Stimulated activated CD4-positive, alpha-beta T cell treated with anti-CD3 and anti-CD28 coated beads, Interleukin-2, amount 100 ng/mL, for 48 hours (primary cell): ENCODE measurements around the gene NME4.
"Not testable (repeated sequence)": the region's sequence is repeated elsewhere in the genome, so short reads cannot be mapped to it uniquely, and the experiment has no call there.

Source experiments
- DNase-seq, 2 donors: peaks; one replicate each; pipeline ENCODE4 v3.0.0-alpha.2; 2020

NME4 gene

DNA sequence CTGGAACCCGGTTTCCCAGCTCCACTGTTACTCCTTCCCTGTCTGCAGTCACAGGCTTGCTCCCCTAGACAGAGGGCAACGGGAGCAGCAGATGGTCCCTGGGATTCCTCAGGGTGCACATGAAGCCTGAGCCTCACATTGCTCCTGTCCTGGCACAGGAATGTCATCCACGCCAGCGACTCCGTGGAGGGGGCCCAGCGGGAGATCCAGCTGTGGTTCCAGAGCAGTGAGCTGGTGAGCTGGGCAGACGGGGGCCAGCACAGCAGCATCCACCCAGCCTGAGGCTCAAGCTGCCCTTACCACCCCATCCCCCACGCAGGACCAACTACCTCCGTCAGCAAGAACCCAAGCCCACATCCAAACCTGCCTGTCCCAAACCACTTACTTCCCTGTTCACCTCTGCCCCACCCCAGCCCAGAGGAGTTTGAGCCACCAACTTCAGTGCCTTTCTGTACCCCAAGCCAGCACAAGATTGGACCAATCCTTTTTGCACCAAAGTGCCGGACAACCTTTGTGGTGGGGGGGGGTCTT is 3.1 kb downstream of the NME4 start:
- no peak for DNase-seq

DNA sequence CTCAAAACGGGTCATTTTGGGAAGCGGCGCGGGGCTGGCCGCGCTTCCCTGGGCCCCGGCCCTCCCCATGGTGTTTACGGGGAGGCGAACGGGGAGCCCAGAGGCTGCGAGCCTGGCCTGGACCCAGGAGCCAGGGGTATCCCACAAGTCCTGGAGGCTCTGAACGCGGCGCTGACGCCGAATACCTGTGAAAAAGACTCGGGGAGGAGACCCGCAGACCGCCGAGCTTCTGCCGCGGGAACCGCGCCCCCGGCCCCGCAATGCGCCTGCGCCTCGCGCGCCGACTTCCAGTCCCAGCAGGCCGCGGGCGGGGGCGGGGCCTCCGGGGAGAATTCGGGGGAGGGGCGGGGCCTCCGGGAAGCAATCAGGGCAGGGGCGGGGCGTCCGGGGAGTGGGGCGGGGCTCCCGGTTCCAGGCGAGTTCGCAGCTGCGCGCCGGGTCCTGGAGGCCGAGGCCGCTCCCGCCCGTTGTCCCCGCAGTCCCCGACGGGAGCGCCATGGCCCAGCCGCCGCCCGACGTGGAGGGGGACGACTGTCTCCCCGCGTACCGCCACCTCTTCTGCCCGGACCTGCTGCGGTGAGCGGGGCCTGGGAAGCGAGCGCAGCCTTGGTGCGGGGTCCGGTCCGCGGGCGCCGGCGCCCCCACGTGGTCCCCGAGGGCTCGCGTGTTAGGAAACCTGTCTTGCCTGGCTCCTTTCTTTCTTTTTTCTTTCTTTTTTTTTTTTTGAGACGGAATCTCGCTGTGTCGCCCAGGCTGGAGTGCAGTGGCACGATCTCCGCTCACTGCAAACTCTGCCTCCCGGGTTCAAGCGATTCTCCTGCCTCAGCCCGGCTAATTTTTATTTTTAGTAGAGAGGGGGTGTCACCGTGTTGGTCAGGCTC is 4.7 kb downstream of the NME4 start, which contains the start of gene DECR2:
TSS of gene DECR2 (plus strand) at position 418 of the 881 bp plus-strand sequence. CDS start at position 497, 79 bp downstream.
- peak; percentile 99 to 100 for DNase-seq

DNA sequence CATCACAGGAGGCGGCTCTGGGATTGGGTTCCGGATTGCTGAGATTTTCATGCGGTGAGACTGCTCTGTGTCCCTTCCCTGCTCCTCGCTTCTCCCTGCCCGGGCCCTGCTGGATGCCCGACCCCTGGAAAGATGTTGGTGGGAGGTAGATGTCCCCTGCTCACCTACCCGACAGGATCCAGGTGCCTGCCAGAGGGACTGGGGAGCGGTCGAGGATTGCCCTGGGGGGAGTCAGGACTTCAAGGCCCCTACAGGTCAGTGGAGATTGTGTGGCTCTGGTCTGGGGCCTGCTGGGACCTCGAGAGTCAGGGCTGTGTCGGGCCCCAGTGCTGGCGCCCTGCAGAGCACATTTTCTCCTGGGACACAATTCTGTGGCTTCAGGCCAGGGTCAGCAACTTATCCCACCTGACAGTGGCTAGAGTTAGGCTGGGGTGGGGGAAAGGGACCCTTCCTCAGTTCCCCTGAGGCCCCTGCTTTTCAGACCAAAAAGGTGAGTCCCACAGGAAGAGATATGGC is 8.0 kb downstream of the NME4 start:
- no peak for DNase-seq

DNA sequence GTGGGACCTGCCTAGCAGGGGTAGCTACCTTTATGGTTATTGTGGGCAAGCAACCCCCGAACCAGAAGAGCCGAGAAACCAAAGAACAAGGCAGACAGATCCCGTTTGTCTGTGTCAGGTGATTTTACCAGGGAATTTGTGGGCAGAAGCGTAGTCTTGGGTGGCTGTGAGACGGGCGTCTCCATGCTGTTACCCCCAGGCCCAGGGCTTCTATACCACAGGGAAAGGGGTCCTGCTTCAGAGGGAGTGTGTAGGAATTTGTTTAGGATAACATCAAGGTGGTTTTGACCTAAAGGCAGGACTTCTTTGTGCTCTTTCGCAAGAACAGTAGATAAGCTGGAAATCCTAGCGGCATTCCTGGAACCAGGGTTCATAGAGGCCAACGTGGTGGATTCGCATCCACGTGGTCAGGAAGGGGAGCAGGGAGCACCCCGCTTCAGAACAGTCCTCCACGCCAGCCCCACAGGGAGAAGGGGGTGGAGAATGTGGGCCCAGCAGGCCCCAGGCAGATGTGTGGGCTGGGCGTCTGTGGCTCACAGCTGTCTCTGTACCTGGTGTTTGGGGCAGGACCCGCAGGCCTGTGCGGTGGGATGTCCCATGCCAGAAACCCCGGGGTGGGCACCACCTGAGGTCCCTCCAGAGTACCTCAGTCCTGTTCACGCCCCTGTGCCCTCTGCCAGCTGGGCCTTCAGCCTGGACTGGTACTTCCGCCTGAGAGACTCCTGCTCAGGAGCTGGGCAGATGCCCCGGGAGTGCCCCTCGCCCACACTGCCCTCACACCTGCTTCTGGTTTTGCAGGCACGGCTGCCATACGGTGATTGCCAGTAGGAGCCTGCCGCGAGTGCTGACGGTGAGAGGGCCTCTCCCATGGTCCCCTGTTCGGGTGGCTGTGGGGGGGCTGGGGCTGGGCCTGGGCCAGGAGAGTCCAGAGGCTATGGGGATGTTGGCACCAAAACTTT is 8.8 kb downstream of the NME4 start:
- DNase-seq, result no peak

DNA sequence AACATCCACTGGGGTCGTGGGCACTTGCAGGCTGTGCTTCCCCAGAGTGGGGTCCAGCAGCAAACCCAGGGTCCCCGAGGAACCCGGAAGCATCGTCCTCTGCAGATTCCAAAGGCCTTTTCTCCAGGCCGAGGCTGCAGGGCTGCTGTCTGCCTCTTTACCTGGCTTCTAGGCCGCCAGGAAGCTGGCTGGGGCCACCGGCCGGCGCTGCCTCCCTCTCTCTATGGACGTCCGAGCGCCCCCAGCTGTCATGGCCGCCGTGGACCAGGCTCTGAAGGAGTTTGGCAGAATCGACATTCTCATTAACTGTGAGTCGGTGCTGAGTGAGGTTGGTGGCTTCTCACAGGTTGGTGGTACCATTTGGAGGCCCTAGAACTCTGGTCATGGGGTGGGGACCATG is 10.3 kb downstream of the NME4 start:
- DNase-seq, result no peak

DNA sequence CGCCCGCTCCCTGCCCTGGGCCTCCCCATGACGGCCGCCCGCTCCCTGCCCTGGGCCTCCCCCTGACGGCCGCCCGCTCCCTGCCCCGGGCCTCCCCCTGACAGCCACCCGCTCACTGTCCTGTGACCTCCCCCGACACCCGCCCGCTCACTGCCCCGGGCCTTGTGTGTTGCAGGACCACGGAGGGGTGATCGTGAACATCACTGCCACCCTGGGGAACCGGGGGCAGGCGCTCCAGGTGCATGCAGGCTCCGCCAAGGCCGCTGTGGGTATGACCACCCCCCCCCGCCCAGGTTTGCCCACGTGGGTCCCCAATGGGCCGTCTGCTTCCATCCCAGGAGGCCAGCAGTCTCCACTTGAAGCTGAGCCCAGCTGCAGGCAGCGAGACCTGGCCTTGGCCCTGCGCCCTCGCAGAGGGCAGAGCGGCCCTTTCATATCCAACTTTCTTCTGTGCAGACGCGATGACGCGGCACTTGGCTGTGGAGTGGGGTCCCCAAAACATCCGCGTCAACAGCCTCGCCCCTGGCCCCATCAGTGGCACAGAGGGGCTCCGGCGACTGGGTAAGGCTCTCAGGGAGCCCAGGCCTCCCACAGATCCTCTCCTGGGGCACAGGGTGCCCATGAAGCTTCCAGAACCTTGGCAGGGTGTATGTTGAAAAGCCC is 13.6 kb downstream of the NME4 start:
- DNase-seq, result no peak

DNA sequence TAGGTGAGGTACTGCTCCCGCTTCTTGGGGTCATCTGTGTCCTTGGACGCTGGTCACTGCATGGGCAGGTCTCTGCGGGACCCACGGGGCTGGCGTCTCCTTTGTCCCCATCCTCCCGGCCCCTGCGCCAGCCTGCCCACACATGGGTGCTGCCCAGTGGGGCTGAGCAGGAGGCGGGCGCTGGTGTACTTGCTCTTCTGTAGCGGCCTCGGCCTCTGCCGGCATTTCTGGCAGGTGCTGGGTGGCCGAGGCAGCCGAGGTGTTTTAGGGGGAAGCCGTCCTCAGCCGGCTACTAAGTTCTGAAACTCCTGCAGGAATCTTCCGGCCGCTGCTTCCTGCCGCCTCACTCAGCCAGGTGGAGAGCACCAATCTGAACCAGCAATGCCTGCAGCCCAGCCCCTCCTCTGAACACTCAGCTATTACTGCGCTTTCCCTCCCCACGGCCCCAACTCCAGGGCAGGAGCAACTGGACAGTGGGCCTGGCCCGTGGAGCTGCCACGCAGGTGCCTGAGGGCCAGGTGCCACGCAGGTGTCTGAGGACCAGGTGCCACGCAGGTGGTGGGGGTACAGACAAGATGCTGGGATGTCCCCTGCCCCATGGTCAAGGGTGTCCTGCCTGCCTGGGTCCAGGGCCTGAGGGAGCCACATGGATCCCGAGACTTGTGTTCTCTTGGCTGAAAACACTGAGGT is 14.7 kb downstream of the NME4 start:
- DNase-seq, result no peak

DNA sequence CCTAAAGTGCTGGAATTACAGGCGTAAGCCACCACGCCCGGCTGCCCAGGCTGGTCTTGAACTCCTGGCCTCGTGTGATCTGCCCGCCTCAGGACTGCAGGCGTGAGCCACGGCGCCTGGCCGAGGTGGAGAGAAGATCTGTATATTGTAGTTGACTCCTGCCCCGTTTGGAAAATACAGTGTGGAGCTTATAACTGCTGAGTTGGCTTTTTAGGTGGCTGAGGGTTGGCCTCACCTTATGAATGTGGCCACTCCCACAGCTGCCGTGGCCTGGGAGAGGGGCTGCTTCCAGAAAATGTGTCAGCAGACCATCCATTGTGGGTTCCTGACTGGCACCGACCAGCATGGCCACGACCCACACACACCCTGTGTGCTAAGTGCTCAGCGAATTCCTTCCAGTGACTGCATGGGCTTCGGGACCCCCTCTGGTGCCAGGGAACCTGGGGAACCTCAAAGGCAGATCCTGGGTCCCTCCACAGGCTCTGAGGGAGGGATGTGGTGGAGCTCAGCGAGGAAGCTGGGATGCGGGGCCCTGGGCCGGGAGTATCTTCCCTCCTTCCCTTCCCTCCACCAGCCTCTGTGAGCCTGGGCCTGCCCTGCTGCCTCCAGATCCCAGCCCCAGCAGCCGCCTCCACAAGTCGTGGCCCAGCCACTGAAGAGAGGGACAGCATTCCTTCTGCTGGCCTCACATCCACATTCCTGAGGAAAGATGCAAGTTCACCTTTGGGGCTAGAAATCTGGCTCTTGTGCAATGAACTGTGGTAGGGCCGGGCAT is 17.6 kb downstream of the NME4 start:
- DNase-seq, result no peak

DNA sequence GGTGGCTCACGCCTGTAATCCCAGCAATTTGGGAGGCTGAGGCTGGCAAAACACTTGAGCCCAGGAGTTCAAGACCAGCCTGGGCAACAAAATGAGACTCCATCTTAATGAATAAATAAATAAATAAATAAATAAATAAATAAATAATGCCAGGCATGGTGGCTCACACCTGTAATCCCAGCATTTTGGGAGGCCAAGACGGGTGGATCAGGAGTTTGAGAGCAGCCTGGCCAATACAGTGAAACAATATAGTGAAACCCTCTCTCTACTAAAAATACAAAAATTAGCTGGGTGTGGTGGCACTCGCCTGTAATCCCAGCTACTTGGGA is 18.1 kb downstream of the NME4 start:
- not testable (repeated sequence) for DNase-seq

DNA sequence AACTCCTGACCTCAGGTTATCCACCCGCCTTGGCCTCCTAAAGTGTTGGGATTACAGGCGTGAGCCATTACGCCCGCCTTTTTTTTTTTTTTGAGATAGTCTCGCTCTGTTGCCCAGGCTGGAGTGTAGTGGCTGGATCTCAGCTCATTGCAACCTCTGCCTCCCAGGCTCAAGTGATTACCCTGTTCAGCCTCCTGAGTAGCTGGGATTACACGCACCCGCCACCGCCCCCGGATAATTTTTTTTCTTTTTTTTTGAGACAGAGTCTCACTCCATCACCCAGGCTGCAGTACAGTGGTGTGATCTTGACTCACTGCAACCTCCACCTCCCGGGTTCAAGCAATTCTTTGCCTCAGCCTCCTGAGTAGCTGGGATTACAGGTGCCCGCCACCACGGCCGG is 25.2 kb downstream of the NME4 start:
- not testable (repeated sequence) for DNase-seq

DNA sequence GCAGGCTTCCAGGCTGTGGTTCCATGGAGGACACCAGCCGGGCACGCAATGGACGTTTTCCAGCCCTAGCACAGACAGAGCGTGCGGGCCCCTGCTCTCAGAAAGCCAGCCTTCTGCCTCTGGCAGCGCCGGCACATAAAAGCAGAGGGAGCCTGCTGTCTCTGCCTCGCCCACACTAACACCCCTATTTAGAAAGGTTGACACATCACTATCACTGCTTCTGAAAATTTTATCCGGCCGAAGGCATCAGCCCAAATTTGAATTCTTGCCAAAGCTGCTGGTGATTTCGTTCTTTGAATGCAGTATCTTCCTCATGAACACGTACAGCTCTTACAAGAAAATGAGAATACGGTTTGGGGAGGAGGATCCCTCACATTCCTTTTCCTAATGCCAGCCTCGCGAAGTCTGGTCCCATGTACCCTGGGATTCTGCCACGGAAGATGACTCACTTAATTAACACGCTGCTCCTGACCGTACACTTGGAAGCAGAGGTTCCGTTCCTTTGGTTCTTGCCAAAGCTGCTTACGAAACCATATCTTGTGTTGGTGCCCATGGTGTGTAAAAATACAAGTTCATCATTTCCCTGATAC is 27.1 kb downstream of the NME4 start:
- DNase-seq, result no peak

DNA sequence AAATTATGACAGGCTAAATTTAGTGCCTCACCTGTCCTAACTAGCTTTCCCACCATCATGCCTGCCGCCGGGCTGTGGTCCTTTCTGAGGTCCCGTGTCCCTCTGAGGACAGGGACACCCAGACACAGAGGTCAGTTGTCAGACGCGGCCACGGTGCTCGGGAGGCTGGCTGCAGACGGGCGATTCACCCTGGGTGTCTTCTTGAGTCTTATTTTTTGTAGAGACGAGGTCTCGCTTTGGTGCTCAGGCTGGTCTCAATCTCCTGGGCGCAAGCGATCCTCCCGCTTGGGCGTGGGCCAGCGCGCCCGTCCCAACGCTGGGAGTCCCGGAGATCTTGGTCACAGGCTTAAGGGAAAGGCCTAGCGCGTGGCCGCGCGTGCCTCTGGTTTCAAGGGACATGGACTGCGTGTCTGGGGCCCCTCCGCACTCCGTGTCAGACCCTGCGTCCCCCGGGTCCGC is 27.7 kb downstream of the NME4 start:
- DNase-seq, result no peak

DNA sequence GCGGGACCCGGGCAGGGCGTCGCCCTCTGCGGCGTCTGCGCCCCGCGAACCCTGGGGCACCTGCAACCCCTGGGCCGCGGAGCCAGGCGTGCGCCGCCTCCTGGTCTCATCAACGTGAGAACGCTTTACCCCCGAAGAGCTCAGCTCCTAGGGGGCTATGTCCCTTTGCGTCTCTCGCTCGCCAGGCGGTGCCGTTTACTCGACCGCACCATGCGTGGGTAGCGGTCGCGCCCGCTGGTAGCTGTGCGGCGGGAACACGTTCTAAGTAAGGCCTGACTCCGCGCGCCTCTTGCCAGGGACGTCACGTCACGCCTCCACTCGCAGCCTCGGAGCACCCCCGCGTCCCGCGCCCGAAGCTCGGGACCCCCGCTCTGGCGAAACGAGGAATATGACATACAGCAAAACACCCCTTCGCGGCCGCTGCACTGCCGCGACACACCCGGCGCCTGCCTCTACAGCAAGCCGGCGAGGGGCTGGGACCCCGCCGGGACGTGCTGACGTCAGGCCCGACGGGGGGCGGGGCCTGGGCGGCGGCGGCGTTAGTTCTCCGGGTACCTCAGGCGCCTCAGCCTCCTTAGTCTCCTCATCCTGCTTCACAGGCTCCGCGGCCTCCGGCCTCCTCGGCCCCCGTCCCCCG is 28.2 kb downstream of the NME4 start, which contains the start of gene RAB11FIP3:
TSS of gene RAB11FIP3 (plus strand) at position 568 of the 637 bp plus-strand sequence. CDS start 358 bp downstream, outside the sequence.
- DNase-seq, result peak; percentile 78 to 79

DNA sequence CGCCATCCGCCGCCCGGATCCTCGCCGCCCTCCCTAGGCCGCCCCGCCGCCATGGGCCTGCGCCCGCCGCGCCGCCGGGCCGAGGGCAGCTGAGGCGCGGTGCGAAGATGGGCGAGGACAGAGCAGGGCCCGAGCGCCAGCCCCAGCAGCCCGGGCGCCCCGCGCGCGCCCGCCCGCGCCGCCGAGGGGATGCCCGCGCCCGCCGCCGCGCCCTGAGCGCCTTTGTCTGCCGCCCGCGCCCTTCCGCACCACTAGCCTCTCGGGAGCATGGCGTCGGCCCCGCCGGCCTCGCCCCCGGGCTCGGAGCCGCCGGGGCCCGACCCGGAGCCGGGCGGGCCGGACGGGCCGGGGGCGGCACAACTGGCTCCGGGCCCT is 28.7 kb downstream of the NME4 start:
- peak in 1 of 2 donors; percentile 42 for DNase-seq

DNA sequence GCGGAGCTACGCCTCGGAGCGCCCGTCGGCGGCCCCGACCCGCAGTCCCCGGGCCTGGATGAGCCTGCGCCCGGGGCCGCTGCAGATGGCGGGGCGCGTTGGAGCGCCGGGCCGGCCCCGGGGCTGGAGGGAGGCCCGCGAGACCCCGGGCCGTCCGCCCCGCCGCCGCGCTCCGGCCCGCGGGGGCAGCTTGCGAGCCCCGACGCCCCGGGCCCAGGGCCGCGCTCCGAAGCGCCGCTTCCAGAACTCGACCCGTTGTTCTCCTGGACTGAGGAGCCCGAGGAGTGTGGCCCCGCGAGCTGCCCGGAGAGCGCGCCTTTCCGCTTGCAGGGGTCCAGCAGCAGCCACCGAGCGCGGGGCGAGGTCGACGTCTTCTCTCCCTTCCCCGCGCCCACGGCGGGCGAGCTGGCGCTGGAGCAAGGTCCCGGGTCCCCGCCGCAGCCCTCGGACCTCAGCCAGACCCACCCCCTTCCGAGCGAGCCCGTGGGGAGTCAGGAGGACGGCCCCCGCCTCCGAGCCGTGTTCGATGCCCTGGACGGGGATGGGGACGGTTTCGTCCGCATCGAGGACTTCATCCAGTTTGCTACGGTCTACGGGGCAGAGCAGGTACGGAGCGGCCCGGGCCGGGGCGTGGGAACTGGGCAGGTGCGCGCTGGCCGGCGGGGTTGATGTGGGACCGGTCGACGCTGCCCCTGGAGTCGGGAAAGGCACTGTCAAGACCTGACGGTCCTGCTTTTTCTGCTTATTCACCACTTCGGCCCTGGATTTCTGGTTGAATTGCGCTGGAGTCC is 29.3 kb downstream of the NME4 start:
- DNase-seq, result peak in 1 of 2 donors; percentile 6

DNA sequence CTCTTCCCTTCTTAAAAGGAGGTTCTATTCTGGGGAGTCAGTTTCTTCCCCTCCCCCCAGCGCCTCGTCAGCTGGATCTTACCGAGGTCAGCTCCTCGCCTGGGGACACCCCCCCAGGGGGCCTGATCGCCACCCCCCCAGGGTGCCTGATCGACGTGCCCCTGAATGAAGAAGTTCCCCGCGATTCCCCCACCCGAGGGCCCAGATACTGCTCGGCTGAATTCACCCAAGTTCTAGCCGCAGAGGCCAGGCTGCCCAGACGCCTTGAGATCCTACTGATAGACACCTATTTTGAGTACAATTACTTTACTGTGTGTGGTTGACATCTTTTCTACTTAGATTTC is 29.9 kb downstream of the NME4 start:
- no peak for DNase-seq

DNA sequence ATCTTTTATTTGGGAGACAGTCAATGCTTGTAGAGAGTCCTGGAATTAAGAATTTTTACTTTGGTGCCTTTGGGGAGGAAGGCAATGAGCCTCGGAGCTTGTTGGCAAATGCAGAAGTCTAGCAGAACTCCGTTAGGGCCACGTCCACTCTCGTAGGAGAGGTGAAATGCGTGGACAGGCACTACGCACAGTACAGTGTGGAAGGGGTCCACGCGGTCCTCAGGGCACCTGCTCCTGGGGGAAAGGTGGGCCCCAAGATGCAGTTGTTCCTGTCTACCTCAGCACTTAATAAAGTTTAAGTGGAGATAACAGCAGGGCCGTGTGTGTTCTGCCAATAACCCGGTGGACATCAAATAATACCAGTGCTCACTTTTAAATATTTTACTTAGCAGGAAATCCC is 30.3 kb downstream of the NME4 start:
- DNase-seq, result no peak

DNA sequence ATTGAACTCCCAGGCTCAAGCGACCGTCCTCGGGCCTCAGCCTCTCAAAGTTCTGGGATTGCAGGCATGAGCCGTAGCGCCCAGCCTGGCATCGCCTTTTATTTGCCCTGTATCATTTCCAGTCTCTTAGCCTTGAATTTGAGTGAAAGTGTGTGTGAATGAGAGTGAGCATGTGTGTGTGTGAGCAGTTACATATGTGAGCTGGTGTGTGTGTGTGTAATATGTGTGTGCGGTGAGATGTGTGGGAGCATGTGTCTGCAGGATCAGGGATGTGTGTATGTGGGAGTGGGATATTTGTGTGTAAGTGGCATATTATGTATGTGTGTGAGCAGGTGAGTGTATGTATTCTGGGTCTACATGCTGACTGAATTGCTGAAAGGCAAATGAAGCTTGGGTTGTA is 33.9 kb downstream of the NME4 start:
- DNase-seq, result no peak

DNA sequence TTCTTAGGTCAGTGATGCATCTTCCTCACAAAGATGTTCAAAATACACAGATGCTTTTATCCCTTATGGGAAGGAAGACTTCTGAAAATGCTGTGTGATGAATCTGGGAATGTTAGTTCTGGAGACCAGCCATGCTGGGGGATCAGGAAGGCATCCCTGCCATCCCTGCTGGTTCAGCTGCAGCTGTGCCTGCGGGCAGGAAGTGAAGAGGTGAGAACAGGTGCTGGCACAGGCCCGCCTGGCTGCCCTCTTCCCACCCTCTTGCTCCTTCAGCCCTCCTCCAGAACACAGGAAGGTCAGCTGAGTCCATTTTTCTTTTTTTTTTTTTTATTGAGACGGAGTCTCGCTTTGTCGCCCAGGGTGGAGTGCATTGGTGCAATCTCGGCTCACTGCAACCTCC is 43.6 kb downstream of the NME4 start:
- DNase-seq, result no peak
